ENCODE measurements around the gene ANKIB1. TPM values are rescaled to one million over a fixed set of nuclear protein-coding genes. Genes with fewer than 3 reads are reported as not detected.

The ANKIB1 gene
- polyA plus RNA-seq, 1 donor (not counting 4 experiments of a cell fraction or from before 2014, with no cell fraction given): 37.0 TPM

DNA sequence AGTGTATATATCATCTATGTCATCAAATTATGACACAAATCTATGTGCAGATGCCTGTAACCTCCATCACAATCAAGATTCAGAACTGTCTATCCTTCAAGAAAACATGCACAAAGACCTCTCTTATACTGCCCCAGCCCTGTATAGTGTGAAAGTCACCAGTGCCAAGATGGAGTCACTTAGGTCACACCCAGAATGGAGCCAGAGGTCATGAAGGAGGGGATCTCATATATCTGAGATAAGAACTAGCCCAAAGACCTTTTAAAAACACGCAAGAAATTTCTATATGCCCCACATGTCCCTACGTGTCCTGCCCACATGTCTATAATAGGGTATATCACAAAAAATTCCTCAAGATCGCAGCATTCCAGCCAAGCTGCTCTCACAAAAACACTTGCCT is 181.4 kb downstream of the ANKIB1 start:
- H3K27ac ChIP-seq (ENCODE audit: control insufficient read depth, insufficient read depth, low read length): no peak overlapping the region
- DNase-seq (ENCODE audit: low read depth, low spot score): no peak
- H3K9ac ChIP-seq (ENCODE audit: control insufficient read depth, extremely low read depth, insufficient read depth, low read length): no peak overlapping the region
- peaks cover 3% of the 10 kb centered on the region for H3K4me1 ChIP-seq (ENCODE audit: control insufficient read depth, extremely low read depth, insufficient read depth, low read length)
- no peaks in the 10 kb centered on the region for H3K27me3 ChIP-seq (ENCODE audit: control insufficient read depth, extremely low read depth, insufficient read depth, low read length)
- FAIRE-seq: no peak
- dilution Hi-C loops (cut with MboI; ENCODE audit: extremely low pct_ligation_motif_present, low sequenced_read_pairs): no loop called here
- no peaks in the 10 kb centered on the region for H3K9me1 ChIP-seq (ENCODE audit: control insufficient read depth, extremely low read depth, insufficient read depth, low read length)
- H3K36me3 ChIP-seq (ENCODE audit: control insufficient read depth in 2 of 2, extremely low read depth in 1 of 2, insufficient read depth in 2 of 2, low read length in 2 of 2): no peaks in the 10 kb centered on the region
- H3K79me2 ChIP-seq (ENCODE audit: control insufficient read depth, insufficient read depth, low read length): no peaks in the 10 kb centered on the region
- no peak overlapping the region for H2AFZ ChIP-seq (ENCODE audit: control insufficient read depth, low read length)
- H4K20me1 ChIP-seq (ENCODE audit: control insufficient read depth, extremely low read depth, insufficient read depth, low read length): no peaks in the 10 kb centered on the region
- TF ChIP-seq, protein P1, sequence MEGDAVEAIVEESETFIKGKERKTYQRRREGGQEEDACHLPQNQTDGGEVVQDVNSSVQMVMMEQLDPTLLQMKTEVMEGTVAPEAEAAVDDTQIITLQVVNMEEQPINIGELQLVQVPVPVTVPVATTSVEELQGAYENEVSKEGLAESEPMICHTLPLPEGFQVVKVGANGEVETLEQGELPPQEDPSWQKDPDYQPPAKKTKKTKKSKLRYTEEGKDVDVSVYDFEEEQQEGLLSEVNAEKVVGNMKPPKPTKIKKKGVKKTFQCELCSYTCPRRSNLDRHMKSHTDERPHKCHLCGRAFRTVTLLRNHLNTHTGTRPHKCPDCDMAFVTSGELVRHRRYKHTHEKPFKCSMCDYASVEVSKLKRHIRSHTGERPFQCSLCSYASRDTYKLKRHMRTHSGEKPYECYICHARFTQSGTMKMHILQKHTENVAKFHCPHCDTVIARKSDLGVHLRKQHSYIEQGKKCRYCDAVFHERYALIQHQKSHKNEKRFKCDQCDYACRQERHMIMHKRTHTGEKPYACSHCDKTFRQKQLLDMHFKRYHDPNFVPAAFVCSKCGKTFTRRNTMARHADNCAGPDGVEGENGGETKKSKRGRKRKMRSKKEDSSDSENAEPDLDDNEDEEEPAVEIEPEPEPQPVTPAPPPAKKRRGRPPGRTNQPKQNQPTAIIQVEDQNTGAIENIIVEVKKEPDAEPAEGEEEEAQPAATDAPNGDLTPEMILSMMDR (optimal IDR thresholded peaks at IDR 0.05 in 1 of 3, IDR thresholded peaks at IDR 0.05 in 1 of 3, conservative IDR thresholded peaks at IDR 0.05 in 1 of 3; ENCODE audit: extremely low read depth in 1 of 3, insufficient read depth in 2 of 3, low read length in 3 of 3): no peak
- TF ChIP-seq EZH2 (IDR thresholded peaks at IDR 0.05; ENCODE audit: low read length): no peak
- H3K4me3 ChIP-seq (ENCODE audit: control insufficient read depth in 2 of 3, extremely low read depth in 1 of 3, insufficient read depth in 2 of 3, low read depth in 1 of 3, low read length in 3 of 3): no peak overlapping the region
- no peak overlapping the region for H3K4me2 ChIP-seq (ENCODE audit: control insufficient read depth, extremely low read depth, insufficient read depth, low read depth, low read length)
- H3K9me3 ChIP-seq (ENCODE audit: control insufficient read depth, low read depth, low read length): no peaks in the 10 kb centered on the region

GRCh38 chr7:92432299-92432946 is 186.6 kb downstream of the ANKIB1 start:
- Histone ChIP-seq H3K27ac (ENCODE audit: control insufficient read depth, insufficient read depth, low read length) (no peak overlapping the region), H4K20me1 (ENCODE audit: control insufficient read depth, extremely low read depth, insufficient read depth, low read length) (no peaks in the 10 kb centered on the region), H3K4me2 (ENCODE audit: control insufficient read depth, extremely low read depth, insufficient read depth, low read depth, low read length) (no peak overlapping the region), H3K27me3 (ENCODE audit: control insufficient read depth, extremely low read depth, insufficient read depth, low read length) (peaks cover 3% of the 10 kb centered on the region), H3K36me3 (ENCODE audit: control insufficient read depth in 2 of 2, extremely low read depth in 1 of 2, insufficient read depth in 2 of 2, low read length in 2 of 2) (no peaks in the 10 kb centered on the region), H3K9me3 (ENCODE audit: control insufficient read depth, low read depth, low read length) (no peaks in the 10 kb centered on the region), H3K9ac (ENCODE audit: control insufficient read depth, extremely low read depth, insufficient read depth, low read length) (no peak overlapping the region), H2AFZ (ENCODE audit: control insufficient read depth, low read length) (no peak overlapping the region), H3K4me1 (ENCODE audit: control insufficient read depth, extremely low read depth, insufficient read depth, low read length) (no peaks in the 10 kb centered on the region), H3K9me1 (ENCODE audit: control insufficient read depth, extremely low read depth, insufficient read depth, low read length) (no peaks in the 10 kb centered on the region), H3K4me3 (ENCODE audit: control insufficient read depth in 2 of 3, extremely low read depth in 1 of 3, insufficient read depth in 2 of 3, low read depth in 1 of 3, low read length in 3 of 3) (no peak overlapping the region), H3K79me2 (ENCODE audit: control insufficient read depth, insufficient read depth, low read length) (no peaks in the 10 kb centered on the region)
- TF ChIP-seq, protein P1 (optimal IDR thresholded peaks at IDR 0.05 in 1 of 3, IDR thresholded peaks at IDR 0.05 in 1 of 3, conservative IDR thresholded peaks at IDR 0.05 in 1 of 3; ENCODE audit: extremely low read depth in 1 of 3, insufficient read depth in 2 of 3, low read length in 3 of 3): no peak
- no peak for TF ChIP-seq EZH2 (IDR thresholded peaks at IDR 0.05; ENCODE audit: low read length)
- DNase-seq (ENCODE audit: low read depth, low spot score) (no peak), FAIRE-seq (no peak)
- dilution Hi-C loops (cut with MboI; ENCODE audit: extremely low pct_ligation_motif_present, low sequenced_read_pairs): no loop called here
